ENCODE data around the gene DPRX.
"Not testable (repeated sequence)": the region's sequence is repeated elsewhere in the genome, so short reads cannot be mapped to it uniquely, and the experiment has no call there.

Gene DPRX

GRCh38 chr19:53646144-53646543 lies 14.3 kb downstream of the DPRX start:
- no peak for DNase-seq

GRCh38 chr19:53647350-53647749 lies 15.6 kb downstream of the DPRX start:
- DNase-seq = no peak

GRCh38 chr19:53647792-53648191 lies 16.0 kb downstream of the DPRX start:
- no peak for DNase-seq

- DNase-seq = no peak
These were observed 18.2 kb downstream of the DPRX start for GRCh38 chr19:53649746-53650593.

- DNase-seq = no peak
These were observed 20.7 kb downstream of the DPRX start for GRCh38 chr19:53652476-53652875.

GRCh38 chr19:53655042-53655665 lies 23.4 kb downstream of the DPRX start:
- DNase-seq = no peak

- no peak for DNase-seq
These were observed 25.5 kb downstream of the DPRX start for GRCh38 chr19:53657330-53657729.

GRCh38 chr19:53657778-53658177 lies 26.0 kb downstream of the DPRX start:
- DNase-seq = no peak

GRCh38 chr19:53659292-53659691 lies 27.5 kb downstream of the DPRX start:
- no peak for DNase-seq

- no peak for DNase-seq
These were observed 28.8 kb downstream of the DPRX start for GRCh38 chr19:53660584-53660983.

- DNase-seq = no peak
These were observed 30.4 kb downstream of the DPRX start for GRCh38 chr19:53662209-53662608.

GRCh38 chr19:53664152-53664551 lies 32.4 kb downstream of the DPRX start:
- DNase-seq = no peak

GRCh38 chr19:53664760-53665159 lies 33.0 kb downstream of the DPRX start:
- DNase-seq = no peak

- DNase-seq = not testable (repeated sequence)
These were observed 34.5 kb downstream of the DPRX start for GRCh38 chr19:53666331-53666730.

GRCh38 chr19:53668804-53669203 lies 37.0 kb downstream of the DPRX start:
- not testable (repeated sequence) for DNase-seq

- DNase-seq = no peak
These were observed 38.5 kb downstream of the DPRX start for GRCh38 chr19:53670345-53670744.

GRCh38 chr19:53671663-53672062 lies 39.9 kb downstream of the DPRX start:
- DNase-seq = no peak

Data from right kidney (tissue), 1 donor.